WTC11 (cell line): ENCODE measurements around the gene OIT3.

Source experiments
- ETV6 ChIP-seq: sonication (generic); formaldehyde crosslinking; IDR thresholded peaks from 2 replicates; pipeline ENCODE4 v1.8.1; 2022; ENCODE audit warnings: mild to moderate bottlenecking, missing genetic modification reagents
- TF ChIP-seq, protein P1 (sequence below): sonication (generic); formaldehyde crosslinking; conservative IDR thresholded peaks from 2 replicates; pipeline ENCODE4 v1.8.1; 2022; ENCODE audit warnings: mild to moderate bottlenecking, missing genetic modification reagents
- TF ChIP-seq, protein P2 (sequence below): sonication (generic); formaldehyde crosslinking; IDR thresholded peaks from 2 replicates; pipeline ENCODE4 v1.8.0; 2022; ENCODE audit warnings: mild to moderate bottlenecking, missing genetic modification reagents
- TF ChIP-seq, protein P3 (sequence below): sonication (generic); formaldehyde crosslinking; IDR thresholded peaks from 2 replicates; pipeline ENCODE4 v1.8.1; 2022; ENCODE audit warnings: low read depth, missing genetic modification reagents, borderline replicate concordance
- TF ChIP-seq, protein P4 (sequence below): fragments of 200-600 bp; IDR thresholded peaks from 2 replicates; pipeline ENCODE4 v1.8.0; 2022; ENCODE audit warnings: antibody characterized with exemption

DNA sequence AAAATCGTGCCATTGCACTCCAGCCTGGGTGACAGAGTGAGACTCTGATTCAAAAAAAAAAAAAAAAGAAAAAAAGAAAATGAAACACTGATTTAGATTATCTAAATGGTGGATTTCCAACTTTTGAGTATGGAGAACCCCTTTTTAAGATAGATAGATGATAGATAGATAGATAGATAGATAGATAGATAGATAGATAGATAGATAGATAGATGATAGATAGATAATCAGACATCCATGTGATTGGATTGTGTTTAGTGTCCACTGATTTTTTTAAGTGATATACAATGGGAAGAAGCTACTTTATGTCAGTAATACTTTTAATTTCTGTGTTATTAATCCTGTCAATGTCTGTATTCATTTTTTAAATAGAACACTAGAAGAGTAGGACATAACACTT lies 6.0 kb downstream of the OIT3 start:
- TF ChIP-seq ETV6 (CRISPR knock-in tag): no peak
- TF ChIP-seq, protein P1, sequence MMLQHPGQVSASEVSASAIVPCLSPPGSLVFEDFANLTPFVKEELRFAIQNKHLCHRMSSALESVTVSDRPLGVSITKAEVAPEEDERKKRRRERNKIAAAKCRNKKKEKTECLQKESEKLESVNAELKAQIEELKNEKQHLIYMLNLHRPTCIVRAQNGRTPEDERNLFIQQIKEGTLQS (CRISPR knock-in tag): no peak
- TF ChIP-seq, protein P2, sequence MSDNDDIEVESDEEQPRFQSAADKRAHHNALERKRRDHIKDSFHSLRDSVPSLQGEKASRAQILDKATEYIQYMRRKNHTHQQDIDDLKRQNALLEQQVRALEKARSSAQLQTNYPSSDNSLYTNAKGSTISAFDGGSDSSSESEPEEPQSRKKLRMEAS (CRISPR knock-in tag): no peak
- TF ChIP-seq, protein P3, sequence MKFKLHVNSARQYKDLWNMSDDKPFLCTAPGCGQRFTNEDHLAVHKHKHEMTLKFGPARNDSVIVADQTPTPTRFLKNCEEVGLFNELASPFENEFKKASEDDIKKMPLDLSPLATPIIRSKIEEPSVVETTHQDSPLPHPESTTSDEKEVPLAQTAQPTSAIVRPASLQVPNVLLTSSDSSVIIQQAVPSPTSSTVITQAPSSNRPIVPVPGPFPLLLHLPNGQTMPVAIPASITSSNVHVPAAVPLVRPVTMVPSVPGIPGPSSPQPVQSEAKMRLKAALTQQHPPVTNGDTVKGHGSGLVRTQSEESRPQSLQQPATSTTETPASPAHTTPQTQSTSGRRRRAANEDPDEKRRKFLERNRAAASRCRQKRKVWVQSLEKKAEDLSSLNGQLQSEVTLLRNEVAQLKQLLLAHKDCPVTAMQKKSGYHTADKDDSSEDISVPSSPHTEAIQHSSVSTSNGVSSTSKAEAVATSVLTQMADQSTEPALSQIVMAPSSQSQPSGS (CRISPR knock-in tag): no peak
- TF ChIP-seq, protein P4, sequence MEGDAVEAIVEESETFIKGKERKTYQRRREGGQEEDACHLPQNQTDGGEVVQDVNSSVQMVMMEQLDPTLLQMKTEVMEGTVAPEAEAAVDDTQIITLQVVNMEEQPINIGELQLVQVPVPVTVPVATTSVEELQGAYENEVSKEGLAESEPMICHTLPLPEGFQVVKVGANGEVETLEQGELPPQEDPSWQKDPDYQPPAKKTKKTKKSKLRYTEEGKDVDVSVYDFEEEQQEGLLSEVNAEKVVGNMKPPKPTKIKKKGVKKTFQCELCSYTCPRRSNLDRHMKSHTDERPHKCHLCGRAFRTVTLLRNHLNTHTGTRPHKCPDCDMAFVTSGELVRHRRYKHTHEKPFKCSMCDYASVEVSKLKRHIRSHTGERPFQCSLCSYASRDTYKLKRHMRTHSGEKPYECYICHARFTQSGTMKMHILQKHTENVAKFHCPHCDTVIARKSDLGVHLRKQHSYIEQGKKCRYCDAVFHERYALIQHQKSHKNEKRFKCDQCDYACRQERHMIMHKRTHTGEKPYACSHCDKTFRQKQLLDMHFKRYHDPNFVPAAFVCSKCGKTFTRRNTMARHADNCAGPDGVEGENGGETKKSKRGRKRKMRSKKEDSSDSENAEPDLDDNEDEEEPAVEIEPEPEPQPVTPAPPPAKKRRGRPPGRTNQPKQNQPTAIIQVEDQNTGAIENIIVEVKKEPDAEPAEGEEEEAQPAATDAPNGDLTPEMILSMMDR: no peak
